T-helper 22 cell (primary cell): Measurements from ENCODE around the gene NRSN1.

ENCODE experiments used
- DNase-seq: peaks from one replicate; pipeline ENCODE4 v3.0.0-alpha.2; 2020; ENCODE audit warnings: low read depth

The NRSN1 gene, protein sequence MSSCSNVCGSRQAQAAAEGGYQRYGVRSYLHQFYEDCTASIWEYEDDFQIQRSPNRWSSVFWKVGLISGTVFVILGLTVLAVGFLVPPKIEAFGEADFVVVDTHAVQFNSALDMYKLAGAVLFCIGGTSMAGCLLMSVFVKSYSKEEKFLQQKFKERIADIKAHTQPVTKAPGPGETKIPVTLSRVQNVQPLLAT

DNA sequence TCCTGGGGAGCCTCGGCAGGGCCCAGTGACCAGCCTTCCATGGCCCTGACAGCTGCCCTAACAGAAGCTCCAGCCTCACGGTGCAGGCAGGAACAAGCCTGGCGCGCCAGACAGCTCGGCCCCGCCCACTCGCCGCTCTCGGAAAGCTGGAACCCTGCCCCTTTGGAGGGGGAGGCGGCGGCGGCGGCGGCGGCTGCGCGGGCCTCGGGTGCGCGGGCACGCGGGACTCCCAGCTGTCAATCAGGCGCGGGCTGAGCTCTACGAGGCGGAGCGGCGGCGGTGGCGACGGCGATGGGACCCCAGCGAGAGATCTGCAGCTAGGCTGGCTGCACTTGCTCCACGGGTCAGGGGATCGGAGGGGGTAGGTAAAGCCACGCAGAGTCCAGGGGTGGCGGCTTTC lies at the start of gene NRSN1:
Gene NRSN1 (plus strand): TSS at position 236 of the 400 bp plus-strand sequence. CDS start 8,113 bp downstream, outside the sequence.
- no peak for DNase-seq

DNA sequence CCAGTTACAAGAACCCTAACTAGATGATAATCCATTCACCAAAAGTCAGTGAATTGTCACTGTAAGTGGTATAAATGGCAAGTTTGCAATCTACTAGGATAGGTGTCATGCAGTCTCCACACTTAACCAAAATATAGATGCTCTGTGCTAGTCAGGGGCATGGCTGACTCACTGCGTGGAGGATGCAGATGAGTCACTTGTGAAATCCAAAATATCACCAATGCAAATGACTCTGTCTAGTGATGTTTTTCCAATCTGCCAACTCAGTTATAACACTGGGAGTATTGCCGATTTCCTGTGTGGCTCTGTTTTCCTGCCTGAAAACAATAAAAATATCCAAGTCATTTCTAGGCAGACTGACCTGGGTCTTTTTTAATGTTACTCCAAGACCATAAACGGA lies 47.8 kb upstream of the NRSN1 start:
- DNase-seq: no peak

GRCh38 chr6:24079076-24079475 lies 46.9 kb upstream of the NRSN1 start:
- DNase-seq: no peak

GRCh38 chr6:24080711-24081110 lies 45.3 kb upstream of the NRSN1 start:
- DNase-seq: no peak

- no peak for DNase-seq
Observed at GRCh38 chr6:24089736-24090135, 36.3 kb upstream of the NRSN1 start.

DNA sequence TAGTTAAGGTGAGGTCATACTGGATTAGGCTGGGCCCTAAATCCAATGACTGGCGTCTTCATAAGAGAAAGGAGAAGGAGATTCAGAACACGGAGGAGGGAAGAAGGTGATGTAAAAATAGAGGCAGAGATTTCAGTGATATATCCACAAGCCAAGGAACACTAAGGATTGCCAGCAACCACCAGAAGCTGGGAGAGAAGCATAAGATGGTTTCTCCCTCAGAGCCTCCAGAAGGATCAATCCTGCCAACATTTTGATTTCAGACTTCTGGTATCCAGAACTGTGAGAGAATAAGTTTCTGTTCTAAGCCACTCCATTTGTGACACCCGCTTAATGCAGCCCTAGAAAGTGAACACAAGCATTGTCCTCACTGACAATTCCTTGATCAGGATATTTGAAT lies 33.6 kb upstream of the NRSN1 start:
- DNase-seq: no peak

DNA sequence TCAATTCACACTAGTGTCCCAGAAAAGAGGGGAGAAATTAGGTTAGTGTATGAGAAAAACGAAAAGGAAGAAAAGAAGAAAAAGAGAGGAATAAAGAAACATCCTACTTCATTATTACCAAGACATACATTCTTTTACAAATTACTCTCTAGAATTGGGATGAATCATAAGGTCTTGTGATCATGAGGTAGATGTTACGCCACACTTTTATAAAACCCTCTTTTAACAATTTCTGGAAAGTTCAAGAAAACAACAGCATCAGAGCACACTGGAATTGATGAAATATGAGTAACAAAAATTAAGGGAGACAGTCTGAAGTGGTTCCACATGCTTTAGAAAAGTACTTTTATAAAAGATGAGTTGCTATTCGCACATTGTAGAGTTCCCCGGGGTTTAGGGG lies 32.6 kb upstream of the NRSN1 start:
- DNase-seq: no peak

DNA sequence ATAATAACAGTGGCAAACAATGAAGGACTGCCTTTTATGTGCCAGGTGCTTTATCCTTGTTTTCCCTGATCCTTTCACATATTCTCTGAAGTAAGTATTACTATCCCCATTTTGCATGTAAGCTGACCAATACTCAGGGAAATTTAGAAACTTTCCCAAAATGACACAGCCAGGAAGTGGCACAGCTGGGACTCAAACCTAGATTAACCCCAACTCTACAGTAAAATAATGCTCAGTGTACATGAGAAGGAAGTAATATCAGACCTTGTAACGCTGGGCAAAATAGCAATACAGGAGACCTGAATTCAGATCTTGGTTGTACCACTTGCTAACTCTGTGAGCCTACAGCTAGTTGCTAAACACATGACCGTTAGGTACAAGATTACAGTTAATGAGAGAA lies 26.8 kb upstream of the NRSN1 start:
- no peak for DNase-seq

GRCh38 chr6:24100024-24100769 lies 25.8 kb upstream of the NRSN1 start:
- DNase-seq: no peak

- DNase-seq: no peak
Observed at GRCh38 chr6:24100770-24101155, 25.3 kb upstream of the NRSN1 start.

GRCh38 chr6:24105191-24105590 lies 20.8 kb upstream of the NRSN1 start:
- DNase-seq: no peak

GRCh38 chr6:24106291-24106690 lies 19.7 kb upstream of the NRSN1 start:
- DNase-seq: no peak

DNA sequence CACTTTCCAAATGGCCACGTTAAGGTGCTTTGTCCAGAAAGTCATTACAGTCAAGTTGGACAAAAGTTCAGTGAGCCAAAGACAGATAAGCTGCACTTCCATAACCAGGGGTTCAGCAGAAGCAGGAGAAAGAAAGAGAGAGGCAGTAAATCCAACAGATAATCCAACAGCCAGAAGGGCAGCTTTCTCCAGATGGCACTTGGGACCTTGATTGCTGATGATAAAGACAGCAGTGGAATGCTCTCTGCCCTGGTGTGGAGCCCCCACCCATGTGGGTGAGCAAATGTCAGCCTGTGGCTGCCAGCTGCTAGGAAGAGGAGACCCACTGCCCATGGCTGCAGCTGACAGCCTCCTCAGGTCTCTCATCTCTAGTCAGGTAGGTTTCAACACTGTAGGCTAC lies 18.7 kb upstream of the NRSN1 start:
- DNase-seq: no peak

- no peak for DNase-seq
Observed at GRCh38 chr6:24108056-24108455, 18.0 kb upstream of the NRSN1 start.

DNA sequence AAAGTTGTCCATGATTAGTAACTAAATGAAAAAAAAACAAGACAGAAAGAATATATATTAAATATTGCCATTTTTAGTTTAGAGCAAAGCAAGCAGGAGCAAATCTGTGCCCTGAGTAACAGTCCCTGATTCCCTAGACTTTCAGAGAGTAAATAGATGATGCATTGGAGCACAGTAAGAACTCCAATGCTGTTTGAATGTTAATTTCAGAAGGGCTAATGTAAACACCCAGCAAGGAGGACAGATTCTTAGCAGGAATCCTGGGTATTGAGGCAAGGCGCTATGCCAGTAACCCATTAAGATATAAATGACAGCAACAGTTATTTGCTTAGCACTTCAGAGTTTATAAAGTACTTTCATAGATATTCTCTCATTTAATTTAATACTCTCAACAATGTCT lies 15.6 kb upstream of the NRSN1 start:
- no peak for DNase-seq

DNA sequence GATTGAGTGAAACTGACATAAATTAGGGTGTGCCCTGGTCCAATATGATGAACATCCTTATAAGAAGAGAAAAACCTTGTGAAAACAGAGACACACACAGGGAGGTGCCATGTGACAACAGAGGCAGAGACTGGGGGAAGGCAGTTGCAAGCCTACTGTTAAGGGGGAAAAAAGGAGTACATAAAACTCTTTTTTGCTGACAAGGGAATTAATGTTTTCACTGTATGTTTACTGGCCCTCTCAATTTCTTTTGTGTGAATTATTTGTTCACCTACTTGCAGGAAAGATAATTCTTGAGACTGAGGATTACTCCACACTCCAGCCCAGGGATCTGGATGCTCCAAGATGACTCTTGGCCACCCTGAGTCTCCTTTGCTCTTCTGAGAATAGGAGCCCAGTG lies 12.1 kb upstream of the NRSN1 start:
- DNase-seq: no peak

GRCh38 chr6:24117021-24117420 lies 9.0 kb upstream of the NRSN1 start:
- DNase-seq: no peak

GRCh38 chr6:24122139-24122538 lies 3.9 kb upstream of the NRSN1 start:
- no peak for DNase-seq

- no peak for DNase-seq
Observed at GRCh38 chr6:24126586-24127192, 674 bp downstream of the NRSN1 start.

- no peak for DNase-seq
Observed at GRCh38 chr6:24127316-24127715, 1.3 kb downstream of the NRSN1 start.

DNA sequence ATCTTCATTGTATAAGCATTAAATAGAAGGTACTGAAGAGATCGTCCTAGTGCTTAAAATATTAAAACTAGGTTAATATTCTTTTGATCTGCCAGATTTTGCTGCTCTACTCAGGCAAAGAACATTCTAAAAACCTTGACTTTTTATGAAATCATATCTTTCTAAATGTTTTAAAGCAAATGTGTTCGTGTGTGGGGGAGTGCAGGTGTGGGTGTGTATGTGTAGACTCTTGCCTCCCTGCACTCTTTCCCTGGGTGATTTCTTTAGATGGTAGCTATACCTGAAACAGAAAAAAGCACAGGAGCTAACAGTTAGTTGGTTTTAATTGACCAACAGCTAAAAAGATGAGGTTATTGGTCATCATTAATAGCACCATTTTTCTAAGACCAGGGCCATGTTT lies 5.7 kb downstream of the NRSN1 start:
- no peak for DNase-seq

GRCh38 chr6:24139080-24139479 lies 13.1 kb downstream of the NRSN1 start:
- DNase-seq: no peak

- DNase-seq: no peak
Observed at GRCh38 chr6:24139639-24140038, 13.6 kb downstream of the NRSN1 start.

DNA sequence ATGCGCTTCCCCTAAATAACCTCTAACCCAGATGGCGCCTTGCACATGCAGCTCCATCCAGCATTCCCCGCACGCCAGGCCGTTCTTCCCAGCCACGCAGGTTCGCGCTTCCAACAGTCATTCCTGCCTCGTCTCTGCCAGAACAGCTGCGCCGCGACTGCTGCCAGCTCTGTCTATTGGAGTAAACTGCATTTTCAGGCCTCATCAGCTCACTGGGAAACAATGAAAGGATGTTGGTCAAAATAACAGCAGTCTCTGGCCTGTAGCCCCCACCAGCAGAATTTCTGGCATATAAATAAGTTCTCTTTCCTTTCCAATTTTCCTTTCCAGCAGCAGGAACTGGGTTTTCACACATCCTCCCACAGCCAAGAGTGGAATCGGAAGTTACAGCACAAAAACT lies 14.6 kb downstream of the NRSN1 start:
- DNase-seq: no peak
